ENCODE data around the gene VENTX.
A peak's percentile ranks its signal among the peaks of the same experiment; 100 is the strongest.

VENTX gene

GRCh38 chr10:133235265-133235855, 2.3 kb upstream of the VENTX start:
- no peak for DNase-seq (ENCODE audit: low spot score)

GRCh38 chr10:133235932-133236331, 1.7 kb upstream of the VENTX start:
- DNase-seq (ENCODE audit: low spot score) = no peak

GRCh38 chr10:133236401-133237240, 1.0 kb upstream of the VENTX start:
- DNase-seq (ENCODE audit: low spot score) = no peak

GRCh38 chr10:133237241-133237587, 441 bp upstream of the VENTX start:
- no peak for DNase-seq (ENCODE audit: low spot score)

- DNase-seq (ENCODE audit: low spot score) = no peak
Measured at GRCh38 chr10:133238466-133238804, 780 bp downstream of the VENTX start.

- DNase-seq (ENCODE audit: low spot score) = no peak
Measured at GRCh38 chr10:133239990-133240389, 2.3 kb downstream of the VENTX start.

- peak; percentile 17 for DNase-seq (ENCODE audit: low spot score)
Measured at GRCh38 chr10:133241501-133242205, 4.0 kb downstream of the VENTX start.

- no peak for DNase-seq (ENCODE audit: low spot score)
Measured at GRCh38 chr10:133242611-133243356, 5.1 kb downstream of the VENTX start.

- DNase-seq (ENCODE audit: low spot score) = no peak
Measured at GRCh38 chr10:133243593-133243992, 5.9 kb downstream of the VENTX start.

GRCh38 chr10:133245439-133246235, 8.0 kb downstream of the VENTX start:
- no peak for DNase-seq (ENCODE audit: low spot score)

- no peak for DNase-seq (ENCODE audit: low spot score)
Measured at GRCh38 chr10:133246236-133246626, 8.6 kb downstream of the VENTX start.

GRCh38 chr10:133247681-133248333, 10.2 kb downstream of the VENTX start:
- no peak for DNase-seq (ENCODE audit: low spot score)

GRCh38 chr10:133248334-133248715, 10.7 kb downstream of the VENTX start:
- DNase-seq (ENCODE audit: low spot score) = no peak

GRCh38 chr10:133249094-133249780, 11.6 kb downstream of the VENTX start:
- DNase-seq (ENCODE audit: low spot score) = no peak

- no peak for DNase-seq (ENCODE audit: low spot score)
Measured at GRCh38 chr10:133249975-133250754, 12.5 kb downstream of the VENTX start.

- no peak for DNase-seq (ENCODE audit: low spot score)
Measured at GRCh38 chr10:133251388-133252222, 13.9 kb downstream of the VENTX start.

GRCh38 chr10:133252223-133252552, 14.5 kb downstream of the VENTX start:
- DNase-seq (ENCODE audit: low spot score) = no peak

- no peak for DNase-seq (ENCODE audit: low spot score)
Measured at GRCh38 chr10:133253361-133253955, 15.8 kb downstream of the VENTX start.
